Mammary epithelial cell (primary cell): ENCODE data around the gene IFT172.

Experiments used
- CTCF ChIP-seq, 2 donors: IDR thresholded peaks in 1 of 2; conservative IDR thresholded peaks in 1 of 2; 2 replicates each; pipeline ENCODE4 v1.5.1; 2011 to 2012; ENCODE audit warnings: inconsistent platforms in 2 of 2, low read length in 2 of 2, mild to moderate bottlenecking in 2 of 2, control low read depth in 1 of 2, low read depth in 1 of 2; ENCODE audit not compliant: insufficient read depth in 1 of 2; ENCODE audit errors: extremely low read depth in 1 of 2
- EZH2 ChIP-seq: IDR thresholded peaks from 2 replicates; pipeline ENCODE4 v1.6.1; 2012; ENCODE audit warnings: low read length, inconsistent platforms, borderline replicate concordance

- no peak for TF ChIP-seq CTCF (conservative IDR thresholded peaks at IDR 0.05 in 1 of 2, IDR thresholded peaks at IDR 0.05 in 1 of 2; ENCODE audit: extremely low read depth in 1 of 2, insufficient read depth in 1 of 2, low read depth in 1 of 2, low read length in 2 of 2)
- TF ChIP-seq EZH2 = no peak
Observed at GRCh38 chr2:27489498-27490397, at the start of gene IFT172.
